GM19351 (cell line): ENCODE data around the gene BCAS2.
"Not testable (repeated sequence)": the region's sequence is repeated elsewhere in the genome, so short reads cannot be mapped to it uniquely, and the experiment has no call there.

Source experiments
- ATAC-seq: cut with Tn5 transposase; IDR thresholded peaks from one replicate; pipeline ENCODE4 v1.9.1; 2021; ENCODE audit warnings: mild to moderate bottlenecking, moderate library complexity; ENCODE audit not compliant: unreplicated experiment

The BCAS2 gene

GRCh38 chr1:114581335-114582287, at the start of gene BCAS2:
Gene BCAS2 (minus strand): TSS chr1:114581615. CDS start chr1:114581591, 24 bp downstream.
- peak; percentile 100 for ATAC-seq

GRCh38 chr1:114627107-114627506, 45.7 kb upstream of the BCAS2 start:
- ATAC-seq: no peak

- ATAC-seq: no peak
Measured at GRCh38 chr1:114623364-114623763, 41.9 kb upstream of the BCAS2 start.

DNA sequence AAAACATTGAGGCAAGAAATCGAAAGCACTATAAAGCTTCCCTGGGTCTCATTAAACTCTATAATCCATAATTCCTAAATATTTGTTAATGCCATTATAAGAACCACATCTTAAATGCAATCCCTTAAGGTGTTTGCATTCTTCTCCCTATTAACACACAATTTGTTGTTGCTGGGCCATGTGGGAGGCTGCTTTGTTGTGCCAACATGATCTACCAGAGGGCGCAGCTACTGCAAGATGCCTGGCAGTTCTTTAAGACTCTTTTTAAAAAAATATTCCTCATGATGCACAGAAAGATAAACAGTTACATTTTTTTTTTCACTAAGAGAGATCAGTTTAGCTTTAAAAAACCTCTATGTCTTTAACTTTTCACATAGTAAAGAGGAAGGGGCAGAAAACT, 39.0 kb upstream of the BCAS2 start:
- ATAC-seq: no peak

DNA sequence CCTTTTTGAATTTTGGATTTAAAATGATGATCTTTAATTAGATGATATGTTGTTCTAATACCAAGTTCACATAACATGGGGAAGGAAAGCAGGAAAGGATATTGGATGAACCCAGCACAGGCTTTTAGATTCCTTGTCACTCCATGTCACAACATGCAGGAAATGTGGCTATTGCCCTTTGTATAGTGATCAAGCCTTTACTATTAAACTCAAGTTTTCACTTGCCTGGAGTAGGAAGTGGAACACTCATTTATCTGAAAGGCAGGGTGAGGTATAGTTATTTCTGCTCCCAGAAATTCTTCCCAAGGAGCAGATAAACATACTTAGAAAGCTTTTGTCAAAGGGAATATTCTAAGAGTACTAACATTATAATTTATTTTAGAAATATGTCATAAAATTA, 37.2 kb upstream of the BCAS2 start:
- ATAC-seq: no peak

DNA sequence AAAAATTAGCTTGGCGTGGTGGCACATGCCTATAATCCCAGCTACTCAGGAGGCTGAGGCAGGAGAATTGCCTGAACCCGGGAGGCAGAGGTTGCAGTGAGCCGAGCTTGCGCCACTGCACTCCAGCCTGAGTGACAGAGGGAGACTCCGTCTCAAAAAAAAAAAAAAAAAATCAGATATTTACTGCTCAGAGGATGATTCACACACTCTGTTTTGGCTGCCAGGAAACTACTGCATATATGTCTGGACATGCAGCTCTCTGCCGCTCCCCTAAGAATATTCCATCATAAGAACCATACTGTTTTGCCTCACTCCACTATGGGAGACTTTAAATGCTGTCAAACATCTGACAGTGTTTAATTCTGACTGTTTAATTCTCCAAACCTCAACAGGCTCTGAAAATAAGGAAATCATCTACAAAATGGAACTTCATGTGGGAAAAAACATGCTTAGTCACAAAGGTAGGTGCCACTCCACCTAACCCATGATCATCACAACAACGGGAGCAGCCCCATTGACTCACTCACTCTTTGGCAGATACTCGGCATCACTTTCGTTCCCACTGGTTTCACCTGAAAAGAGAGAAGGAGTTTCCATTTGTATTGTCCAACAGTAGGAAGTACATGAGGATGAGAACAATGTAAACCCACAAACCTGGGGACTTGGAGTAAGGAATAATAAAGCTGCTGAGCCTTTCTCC, 29.3 kb upstream of the BCAS2 start:
- no peak for ATAC-seq

DNA sequence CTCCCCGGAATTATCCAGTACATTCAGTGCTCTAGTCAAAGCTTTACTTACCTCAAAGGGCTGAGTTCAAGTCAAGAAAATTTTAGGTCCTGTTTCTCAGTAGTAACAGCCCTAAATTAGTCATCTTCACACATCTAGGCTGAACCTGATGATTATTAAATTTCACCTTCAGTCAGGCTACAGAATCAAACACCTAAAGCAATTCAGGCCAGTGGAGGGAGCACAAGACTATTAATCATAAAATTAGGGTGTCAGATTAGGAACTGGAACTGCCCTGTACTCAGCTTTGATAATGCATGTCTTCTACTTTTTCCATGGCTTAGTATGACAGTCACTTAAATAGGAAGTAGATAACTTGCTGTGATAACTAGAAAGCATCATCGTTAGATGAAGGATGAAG, 28.4 kb upstream of the BCAS2 start:
- no peak for ATAC-seq

DNA sequence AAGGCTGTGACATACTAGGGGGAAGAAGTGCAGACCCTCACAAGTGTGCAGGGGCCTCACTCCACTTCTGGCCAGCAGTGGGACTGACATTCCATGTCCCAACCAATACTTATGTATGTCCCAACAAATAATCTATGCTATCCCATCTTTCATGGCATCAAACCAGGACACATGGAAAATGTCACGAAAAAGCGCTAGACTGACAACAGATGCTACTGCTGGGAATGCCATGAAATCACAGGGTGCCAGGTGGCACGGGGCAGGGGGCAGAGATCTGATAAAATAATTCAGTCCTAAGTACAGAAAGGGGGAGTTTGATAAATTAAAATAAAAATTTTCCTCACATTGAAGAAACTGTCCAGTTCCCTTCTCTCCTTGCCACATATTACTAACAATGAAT, 27.6 kb upstream of the BCAS2 start:
- no peak for ATAC-seq

- no peak for ATAC-seq
Measured at GRCh38 chr1:114607223-114607622, 25.8 kb upstream of the BCAS2 start.

GRCh38 chr1:114597949-114598348, 16.5 kb upstream of the BCAS2 start:
- no peak for ATAC-seq

GRCh38 chr1:114595602-114596001, 14.2 kb upstream of the BCAS2 start:
- no peak for ATAC-seq

DNA sequence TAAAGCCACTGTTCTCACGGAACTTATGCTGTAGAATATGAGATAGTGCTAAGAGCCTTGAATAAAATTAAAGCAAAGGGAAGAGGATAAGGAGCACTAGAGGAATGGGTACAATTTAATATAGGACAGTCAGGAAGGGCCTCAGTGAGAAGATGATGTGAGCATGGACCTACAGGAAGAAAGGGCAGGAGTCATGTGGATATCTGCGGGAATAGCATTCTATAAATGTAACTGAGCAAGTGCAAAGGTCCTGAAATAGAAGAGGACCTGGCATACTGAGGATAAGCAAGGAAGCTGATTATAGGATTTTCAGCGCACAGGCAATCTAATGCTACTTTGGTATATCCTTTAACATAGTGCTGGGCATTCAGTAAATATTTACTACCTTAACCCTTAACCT, 12.6 kb upstream of the BCAS2 start:
- ATAC-seq: no peak

- no peak for ATAC-seq
Measured at GRCh38 chr1:114589122-114589521, 7.7 kb upstream of the BCAS2 start.

GRCh38 chr1:114588196-114588689, 6.8 kb upstream of the BCAS2 start:
- ATAC-seq: no peak

DNA sequence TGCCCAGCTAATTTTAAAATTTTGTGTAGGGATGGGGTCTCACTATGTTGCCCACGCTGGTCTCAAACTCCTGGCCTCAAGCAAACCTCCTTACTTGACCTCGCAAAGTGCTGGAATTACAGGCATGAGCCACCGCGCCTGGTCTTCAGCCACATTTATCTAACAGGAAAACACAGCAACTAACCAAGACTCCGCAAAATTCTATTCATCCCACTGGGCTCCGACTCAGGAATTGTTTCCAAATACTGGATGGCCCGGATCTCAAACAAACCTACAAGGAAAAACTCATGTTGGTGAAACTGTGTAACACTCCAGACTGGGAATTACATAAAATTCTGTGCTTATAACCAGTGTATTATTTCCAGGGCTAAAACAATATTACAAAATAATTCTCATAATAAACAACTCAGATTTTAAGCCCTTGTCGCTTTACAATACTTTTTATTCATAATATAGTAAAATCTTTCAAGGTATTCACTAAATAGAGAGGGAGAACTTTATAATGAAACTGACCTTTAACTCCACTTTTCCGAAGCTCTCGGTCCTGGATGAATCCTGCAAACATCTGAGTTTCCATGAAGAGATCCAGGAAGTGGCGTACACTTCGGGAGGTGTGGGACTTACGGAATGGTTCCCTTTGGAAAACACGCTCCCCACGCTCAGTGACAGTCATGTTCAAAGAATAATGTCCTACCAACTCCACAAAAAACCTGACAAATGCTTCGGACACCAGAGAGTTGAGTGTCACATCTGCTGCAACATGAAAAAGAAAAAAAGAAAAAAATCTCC, 6.0 kb upstream of the BCAS2 start:
- ATAC-seq: no peak

- ATAC-seq: no peak
Measured at GRCh38 chr1:114586513-114587047, 5.2 kb upstream of the BCAS2 start.

DNA sequence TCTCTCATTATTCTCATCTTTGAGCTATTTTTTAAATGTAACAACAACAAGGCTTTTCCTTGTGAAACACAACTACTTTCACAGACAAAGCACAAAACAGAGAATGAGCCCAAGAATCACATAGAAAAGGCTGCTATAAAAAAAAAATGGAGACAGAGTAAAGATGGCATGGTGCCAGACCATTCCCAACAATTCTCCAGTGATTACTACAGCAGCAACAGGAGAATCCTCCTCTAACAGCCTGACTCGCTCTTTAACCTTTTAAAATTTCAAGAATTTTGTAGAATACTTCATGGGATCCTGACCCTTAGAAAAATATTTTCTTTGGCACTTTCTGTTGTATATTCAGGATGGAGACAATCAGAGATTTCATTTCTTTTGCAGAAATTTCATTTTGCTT, 3.8 kb upstream of the BCAS2 start:
- no peak for ATAC-seq

DNA sequence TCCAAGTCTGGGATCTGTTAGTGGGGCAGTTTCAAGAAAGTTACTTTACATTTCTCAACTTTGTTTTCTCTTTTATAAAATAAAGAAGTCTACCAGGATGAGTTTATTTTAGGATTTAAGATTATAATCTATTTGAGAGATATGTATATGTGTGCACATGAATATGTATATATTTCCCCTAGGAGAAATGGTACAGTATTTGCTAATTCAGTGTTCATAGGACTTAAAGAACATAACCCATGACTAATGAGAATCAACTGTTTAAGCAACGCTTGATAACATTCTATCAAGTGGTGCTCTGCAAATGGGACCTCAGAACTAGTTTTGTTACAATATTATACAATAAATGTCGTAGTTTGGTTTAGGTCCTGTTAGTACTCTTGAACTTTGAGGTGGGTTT, 7.0 kb downstream of the BCAS2 start:
- ATAC-seq: no peak

DNA sequence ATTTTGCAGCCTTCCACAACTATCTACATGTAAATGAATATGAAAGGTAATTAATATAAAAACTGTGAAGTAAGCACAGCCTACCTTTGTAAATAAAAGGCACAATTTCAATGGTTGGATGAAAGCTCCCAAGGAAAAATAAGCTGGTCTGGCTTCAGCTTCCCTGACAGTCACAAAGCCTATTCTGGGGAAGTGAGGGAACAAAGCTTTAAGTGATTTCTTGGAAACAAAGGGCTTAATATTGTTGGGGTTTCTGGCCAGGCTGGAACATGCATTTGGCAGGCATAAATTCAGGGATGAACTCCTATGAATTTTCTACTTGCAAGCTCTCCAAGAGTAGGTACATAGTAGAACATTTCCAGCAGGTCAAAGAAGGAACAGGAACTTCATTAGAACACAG, 17.3 kb downstream of the BCAS2 start:
- ATAC-seq: no peak

DNA sequence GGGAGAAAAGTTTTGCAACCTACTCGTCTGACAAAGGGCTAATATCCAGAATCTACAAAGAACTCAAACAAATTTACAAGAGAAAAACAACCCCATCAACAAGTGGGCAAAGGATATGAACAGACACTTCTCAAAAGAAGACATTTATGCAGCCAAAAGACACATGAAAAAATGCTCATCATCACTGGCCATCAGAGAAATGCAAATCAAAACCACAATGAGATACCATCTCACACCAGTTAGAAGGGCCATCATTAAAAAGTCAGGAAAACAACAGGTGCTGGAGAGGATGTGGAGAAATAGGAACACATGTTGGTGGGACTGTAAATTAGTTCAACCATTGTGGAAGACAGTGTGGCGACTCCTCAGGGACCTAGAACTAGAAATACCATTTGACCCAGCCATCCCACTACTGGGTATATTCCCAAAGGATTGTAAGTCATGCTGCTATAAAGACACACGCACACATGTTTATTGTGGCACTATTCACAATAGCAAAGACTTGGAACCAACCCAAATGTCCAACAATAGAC, 18.4 kb downstream of the BCAS2 start:
- not testable (repeated sequence) for ATAC-seq

DNA sequence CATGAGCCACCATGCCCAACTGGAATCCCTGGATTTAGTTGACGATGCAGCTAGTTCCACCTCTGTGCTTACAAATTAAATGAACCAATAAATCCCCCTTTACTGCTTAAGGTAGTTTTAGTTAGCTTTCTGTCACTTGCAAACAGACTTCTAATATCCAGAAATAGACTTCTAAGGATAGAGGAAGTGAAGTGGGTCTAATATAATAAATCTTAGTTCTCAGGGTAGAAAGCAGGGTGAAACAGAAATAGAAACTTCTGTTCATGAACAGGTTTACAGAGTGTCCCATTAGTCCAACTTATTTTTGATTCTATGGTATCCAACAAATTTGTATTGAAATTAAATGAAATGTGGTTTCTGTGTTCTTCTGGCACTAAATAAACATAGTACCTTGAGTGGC, 20.1 kb downstream of the BCAS2 start:
- no peak for ATAC-seq
